ENCODE measurements around the gene HCN1.

- no peak for TF ChIP-seq CTCF (IDR thresholded peaks at IDR 0.05)
- no peak for TF ChIP-seq POLR2A (IDR thresholded peaks at IDR 0.05)
Observed at GRCh38 chr5:45440466-45440865, 255.7 kb downstream of the HCN1 start.
